OCI-LY1 (cell line): ENCODE data around the gene PARP3.

Experiments used
- EZH2 ChIP-seq: fragments of 200-600 bp; sonication (generic), shearing (Covaris generic); IDR thresholded peaks from 2 replicates; pipeline ENCODE4 v1.8.0; 2017; ENCODE audit warnings: borderline replicate concordance, mixed run types, mild to moderate bottlenecking, antibody characterized with exemption, low read length, moderate library complexity, mixed read lengths
- TF ChIP-seq, protein P1 (sequence below): fragments of 200-600 bp; sonication (generic), shearing (Covaris generic); IDR thresholded peaks from 2 replicates; pipeline ENCODE4 v1.5.1; 2017; ENCODE audit warnings: mild to moderate bottlenecking, antibody characterized with exemption, low read length, moderate library complexity, mixed read lengths

DNA sequence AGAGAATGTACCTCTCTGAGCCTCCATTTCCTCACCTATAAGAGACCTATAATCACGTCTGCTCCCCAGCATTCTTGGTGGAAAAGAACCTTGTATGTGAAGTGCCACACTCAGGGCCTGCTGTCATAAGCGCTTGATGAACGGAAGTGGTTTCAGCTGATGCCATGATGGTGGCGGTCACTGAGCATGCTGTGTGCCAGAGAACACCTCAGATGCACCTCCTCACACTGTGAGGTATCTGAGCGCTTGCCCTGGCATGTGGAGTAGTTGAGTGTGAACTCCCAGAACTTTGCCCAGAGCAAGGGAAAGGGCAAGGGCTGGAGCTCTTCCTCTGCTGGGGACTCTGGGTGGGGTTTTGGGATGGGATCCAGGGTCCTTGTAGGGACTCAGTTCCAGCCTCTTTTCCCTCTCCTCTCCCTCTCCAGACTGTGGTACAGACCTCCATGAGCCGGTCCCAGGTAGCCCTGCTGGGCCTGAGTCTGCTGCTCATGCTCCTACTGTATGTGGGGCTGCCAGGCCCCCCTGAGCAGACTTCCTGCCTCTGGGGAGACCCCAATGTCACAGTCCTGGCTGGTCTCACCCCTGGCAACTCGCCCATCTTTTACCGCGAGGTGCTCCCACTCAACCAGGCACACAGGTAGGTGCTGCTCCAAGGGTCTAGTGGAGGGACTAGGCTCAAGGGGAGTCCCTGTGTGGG lies 35.4 kb downstream of the PARP3 start:
- TF ChIP-seq, protein P1, sequence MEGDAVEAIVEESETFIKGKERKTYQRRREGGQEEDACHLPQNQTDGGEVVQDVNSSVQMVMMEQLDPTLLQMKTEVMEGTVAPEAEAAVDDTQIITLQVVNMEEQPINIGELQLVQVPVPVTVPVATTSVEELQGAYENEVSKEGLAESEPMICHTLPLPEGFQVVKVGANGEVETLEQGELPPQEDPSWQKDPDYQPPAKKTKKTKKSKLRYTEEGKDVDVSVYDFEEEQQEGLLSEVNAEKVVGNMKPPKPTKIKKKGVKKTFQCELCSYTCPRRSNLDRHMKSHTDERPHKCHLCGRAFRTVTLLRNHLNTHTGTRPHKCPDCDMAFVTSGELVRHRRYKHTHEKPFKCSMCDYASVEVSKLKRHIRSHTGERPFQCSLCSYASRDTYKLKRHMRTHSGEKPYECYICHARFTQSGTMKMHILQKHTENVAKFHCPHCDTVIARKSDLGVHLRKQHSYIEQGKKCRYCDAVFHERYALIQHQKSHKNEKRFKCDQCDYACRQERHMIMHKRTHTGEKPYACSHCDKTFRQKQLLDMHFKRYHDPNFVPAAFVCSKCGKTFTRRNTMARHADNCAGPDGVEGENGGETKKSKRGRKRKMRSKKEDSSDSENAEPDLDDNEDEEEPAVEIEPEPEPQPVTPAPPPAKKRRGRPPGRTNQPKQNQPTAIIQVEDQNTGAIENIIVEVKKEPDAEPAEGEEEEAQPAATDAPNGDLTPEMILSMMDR: no peak
- TF ChIP-seq EZH2: no peak
